IMR-90 (cell line): Measurements from ENCODE around the gene LAMB1.
"Not testable (repeated sequence)": the region's sequence is repeated elsewhere in the genome, so short reads cannot be mapped to it uniquely, and the experiment has no call there.

Experiments used
- CTCF ChIP-seq: conservative IDR thresholded peaks from 2 replicates; pipeline ENCODE4 v1.5.1; 2012; ENCODE audit warnings: mild to moderate bottlenecking, low read depth, low read length, improper control_type of control experiment
- ELK1 ChIP-seq: fragments of 150-350 bp; IDR thresholded peaks from 2 replicates; pipeline ENCODE4 v1.6.1; 2016; ENCODE audit warnings: low read depth, mild to moderate bottlenecking, low read length, moderate library complexity, borderline replicate concordance
- MXI1 ChIP-seq: IDR thresholded peaks from 2 replicates; pipeline ENCODE4 v1.6.1; 2012; ENCODE audit warnings: low read depth, mild to moderate bottlenecking, low read length, moderate library complexity, borderline replicate concordance
- NFE2L2 ChIP-seq: fragments of 150-350 bp; IDR thresholded peaks from 2 replicates; pipeline ENCODE4 v1.6.1; 2016; ENCODE audit warnings: low read depth, mild to moderate bottlenecking, low read length
- RCOR1 ChIP-seq: IDR thresholded peaks from 2 replicates; pipeline ENCODE4 v1.6.1; 2012; ENCODE audit warnings: mild to moderate bottlenecking, low read length, improper control_type of control experiment; ENCODE audit not compliant: insufficient replicate concordance

GRCh38 chr7:107956950-107957349 is 46.0 kb downstream of the LAMB1 start:
- TF ChIP-seq CTCF, MXI1, ELK1, RCOR1, NFE2L2: not testable (repeated sequence)
